Measurements from ENCODE around the gene IDH3B. TPM values are rescaled to one million over a fixed set of nuclear protein-coding genes. Genes with fewer than 3 reads are reported as not detected.

Gene IDH3B
- total and polyA plus RNA-seq, 2 donors (not counting 1 experiment from before 2014, with no cell fraction given) = 77.0 to 98.2 TPM

GRCh38 chr20:2692886-2693285 is 28.9 kb upstream of the IDH3B start:
- no peak overlapping the region for H3K27ac ChIP-seq (ENCODE audit: insufficient read depth, low read length)
- no peak for TF ChIP-seq CTCF (conservative IDR thresholded peaks at IDR 0.05 in 1 of 2, IDR thresholded peaks at IDR 0.05 in 1 of 2; ENCODE audit: low read depth in 1 of 2, low read length in 2 of 2)
- no peak for TF ChIP-seq EZH2 (IDR thresholded peaks at IDR 0.05; ENCODE audit: low read length, missing control alignments)
- no peaks in the 10 kb centered on the region for H3K9me3 ChIP-seq (ENCODE audit: control insufficient read depth, insufficient read depth, low read depth, low read length)
- no peaks in the 10 kb centered on the region for H4K20me1 ChIP-seq (ENCODE audit: control insufficient read depth, extremely low read depth, insufficient read depth, low read length)
- H3K79me2 ChIP-seq (ENCODE audit: control insufficient read depth, insufficient read depth, low read length) = no peaks in the 10 kb centered on the region
- no peak for DNase-seq (ENCODE audit: low read depth in 2 of 2)
- H2AFZ ChIP-seq (ENCODE audit: low read length) = no peak overlapping the region
- peaks cover 43% of the 10 kb centered on the region for H3K27me3 ChIP-seq (ENCODE audit: control insufficient read depth, insufficient read depth, low read length)
- H3K4me1 ChIP-seq (ENCODE audit: control insufficient read depth, extremely low read depth, insufficient read depth, low read length) = no peaks in the 10 kb centered on the region
- H3K4me2 ChIP-seq (ENCODE audit: extremely low read depth, insufficient read depth, low read length) = no peak overlapping the region
- H3K9ac ChIP-seq (ENCODE audit: insufficient read depth, low read length) = no peak overlapping the region
- no peak overlapping the region for H3K4me3 ChIP-seq (replicated peaks in 1 of 4; ENCODE audit: control extremely low read depth in 1 of 4, insufficient read depth in 1 of 4, low read depth in 3 of 4, low read length in 4 of 4)
- no peaks in the 10 kb centered on the region for H3K36me3 ChIP-seq (ENCODE audit: control insufficient read depth, insufficient read depth, low read length)

GRCh38 chr20:2692036-2692885 is 28.2 kb upstream of the IDH3B start, which contains the start of gene EBF4:
TSS of gene EBF4 (plus strand) at chr20:2692780. CDS start at chr20:2693646, 866 bp downstream.
- H4K20me1 ChIP-seq (ENCODE audit: control insufficient read depth, extremely low read depth, insufficient read depth, low read length) = no peaks in the 10 kb centered on the region
- H3K4me3 ChIP-seq (replicated peaks in 1 of 4; ENCODE audit: control extremely low read depth in 1 of 4, insufficient read depth in 1 of 4, low read depth in 3 of 4, low read length in 4 of 4) = peak within 1 kb of the TSS in 3 of 4 experiments; percentile 10 to 39 (median 33)
- peak; percentile 13 to 21 for DNase-seq (ENCODE audit: low read depth in 2 of 2)
- peak within 1 kb of the TSS; percentile 80 for H3K4me2 ChIP-seq (ENCODE audit: extremely low read depth, insufficient read depth, low read length)
- H3K36me3 ChIP-seq (ENCODE audit: control insufficient read depth, insufficient read depth, low read length) = no peaks in the 10 kb centered on the region
- H3K27me3 ChIP-seq (ENCODE audit: control insufficient read depth, insufficient read depth, low read length) = peaks cover 43% of the 10 kb centered on the region
- TF ChIP-seq EZH2 (IDR thresholded peaks at IDR 0.05; ENCODE audit: low read length, missing control alignments) (peak; percentile 94), CTCF (conservative IDR thresholded peaks at IDR 0.05 in 1 of 2, IDR thresholded peaks at IDR 0.05 in 1 of 2; ENCODE audit: low read depth in 1 of 2, low read length in 2 of 2) (no peak)
- H3K9me3 ChIP-seq (ENCODE audit: control insufficient read depth, insufficient read depth, low read depth, low read length) = no peaks in the 10 kb centered on the region
- H3K9ac ChIP-seq (ENCODE audit: insufficient read depth, low read length) = no peak within 1 kb of the TSS
- H3K79me2 ChIP-seq (ENCODE audit: control insufficient read depth, insufficient read depth, low read length) = no peaks in the 10 kb centered on the region
- H3K4me1 ChIP-seq (ENCODE audit: control insufficient read depth, extremely low read depth, insufficient read depth, low read length) = no peaks in the 10 kb centered on the region
- H2AFZ ChIP-seq (ENCODE audit: low read length) = peak within 1 kb of the TSS; percentile 44
- H3K27ac ChIP-seq (ENCODE audit: insufficient read depth, low read length) = no peak within 1 kb of the TSS

- TF ChIP-seq CTCF (conservative IDR thresholded peaks at IDR 0.05 in 1 of 2, IDR thresholded peaks at IDR 0.05 in 1 of 2; ENCODE audit: low read depth in 1 of 2, low read length in 2 of 2) = no peak
- no peak for TF ChIP-seq EZH2 (IDR thresholded peaks at IDR 0.05; ENCODE audit: low read length, missing control alignments)
- H3K4me3 ChIP-seq (replicated peaks in 1 of 4; ENCODE audit: control extremely low read depth in 1 of 4, insufficient read depth in 1 of 4, low read depth in 3 of 4, low read length in 4 of 4) = peak overlapping the region in 2 of 4 experiments; percentile 28 to 39
Observed at GRCh38 chr20:2691663-2692035, 27.6 kb upstream of the IDH3B start.

More at GRCh38 chr20:2691663-2692035, 27.6 kb upstream of the IDH3B start:
- Histone ChIP-seq H2AFZ (ENCODE audit: low read length) (no peak overlapping the region), H3K9ac (ENCODE audit: insufficient read depth, low read length) (no peak overlapping the region), H3K4me1 (ENCODE audit: control insufficient read depth, extremely low read depth, insufficient read depth, low read length) (no peaks in the 10 kb centered on the region), H3K27me3 (ENCODE audit: control insufficient read depth, insufficient read depth, low read length) (peaks cover 43% of the 10 kb centered on the region), H3K9me3 (ENCODE audit: control insufficient read depth, insufficient read depth, low read depth, low read length) (no peaks in the 10 kb centered on the region), H3K79me2 (ENCODE audit: control insufficient read depth, insufficient read depth, low read length) (no peaks in the 10 kb centered on the region), H3K27ac (ENCODE audit: insufficient read depth, low read length) (no peak overlapping the region), H3K36me3 (ENCODE audit: control insufficient read depth, insufficient read depth, low read length) (no peaks in the 10 kb centered on the region), H3K4me2 (ENCODE audit: extremely low read depth, insufficient read depth, low read length) (no peak overlapping the region), H4K20me1 (ENCODE audit: control insufficient read depth, extremely low read depth, insufficient read depth, low read length) (no peaks in the 10 kb centered on the region)
- DNase-seq (ENCODE audit: low read depth in 2 of 2) = no peak

All from fibroblast of lung (primary cell).